NOMO-1 (cell line): ENCODE measurements around the gene LSM14B.

Source experiments
- DNase-seq, 2 experiments: peaks; one replicate each; lab custom pipeline; 2025; ENCODE audit not compliant: unreplicated experiment in 2 of 2; lab: John Stamatoyannopoulos, UW

LSM14B gene

GRCh38 chr20:62160876-62161275 is 38.6 kb downstream of the LSM14B start:
- DNase-seq, result no peak

DNA sequence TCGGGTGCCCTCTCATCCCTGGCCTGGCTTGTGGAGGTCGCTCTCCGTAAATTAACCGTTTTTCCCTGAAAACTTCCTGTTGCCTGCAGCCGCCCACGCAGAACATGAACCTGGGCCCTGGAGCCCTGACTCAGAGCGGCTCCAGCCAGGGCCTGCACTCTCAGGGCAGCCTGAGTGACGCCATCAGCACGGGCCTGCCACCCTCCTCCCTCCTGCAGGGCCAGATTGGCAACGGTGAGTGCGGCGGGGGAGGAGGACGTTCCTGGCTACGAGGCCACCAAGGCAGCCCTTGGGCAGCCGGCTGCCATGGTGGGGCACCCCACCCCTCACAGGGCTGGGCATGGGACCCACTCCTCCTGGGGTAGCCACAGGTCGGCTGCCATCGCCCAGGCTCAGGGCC is 39.1 kb downstream of the LSM14B start:
- no peak for DNase-seq

DNA sequence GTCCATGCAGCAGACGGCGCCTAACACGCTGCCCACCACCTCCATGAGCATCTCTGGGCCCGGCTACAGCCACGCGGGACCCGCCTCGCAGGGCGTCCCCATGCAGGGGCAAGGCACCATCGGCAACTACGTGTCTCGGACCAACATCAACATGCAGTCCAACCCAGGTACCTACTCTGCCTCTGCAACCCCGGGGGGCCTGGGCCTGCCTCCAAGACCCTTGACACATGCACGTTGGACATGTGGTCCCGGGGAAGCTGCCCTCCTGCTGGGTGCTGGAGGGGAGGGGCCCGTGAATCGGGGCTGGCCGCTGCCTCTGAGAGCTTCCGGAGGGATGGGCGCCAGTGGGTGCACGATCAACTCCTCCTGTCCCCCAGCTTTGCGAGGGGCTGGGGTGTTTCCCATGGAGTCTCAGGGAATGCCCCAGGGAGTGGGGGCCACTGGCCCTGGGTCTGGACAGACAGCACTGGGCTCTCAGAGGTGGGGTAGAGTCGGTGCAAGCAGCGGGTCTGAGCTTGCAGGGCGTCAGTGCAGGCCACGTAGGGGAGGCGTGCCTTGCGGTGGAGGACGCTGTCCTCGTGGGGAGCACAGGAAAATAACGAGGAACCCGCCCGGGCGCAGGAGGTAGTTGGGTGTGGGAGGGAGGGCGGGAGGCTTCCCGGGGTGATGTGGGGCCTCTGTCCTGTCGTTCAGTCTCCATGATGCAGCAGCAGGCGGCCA is 40.6 kb downstream of the LSM14B start:
- DNase-seq, result no peak

DNA sequence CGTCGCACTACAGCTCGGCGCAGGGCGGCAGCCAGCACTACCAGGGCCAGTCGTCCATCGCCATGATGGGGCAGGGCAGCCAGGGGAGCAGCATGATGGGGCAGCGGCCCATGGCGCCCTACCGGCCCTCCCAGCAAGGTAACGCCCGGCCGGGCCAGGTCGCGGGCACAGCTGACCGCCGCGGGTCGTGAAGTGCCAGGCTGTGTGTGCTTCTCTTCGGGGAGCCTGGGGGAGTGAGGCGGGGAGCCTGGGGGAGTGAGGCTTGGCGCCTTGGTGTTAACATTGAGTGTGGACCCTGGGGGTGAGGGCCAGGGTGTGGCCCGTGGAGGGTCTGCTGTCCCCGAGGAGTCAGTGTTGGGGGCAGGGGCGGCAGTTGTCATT is 41.2 kb downstream of the LSM14B start:
- DNase-seq, result no peak

DNA sequence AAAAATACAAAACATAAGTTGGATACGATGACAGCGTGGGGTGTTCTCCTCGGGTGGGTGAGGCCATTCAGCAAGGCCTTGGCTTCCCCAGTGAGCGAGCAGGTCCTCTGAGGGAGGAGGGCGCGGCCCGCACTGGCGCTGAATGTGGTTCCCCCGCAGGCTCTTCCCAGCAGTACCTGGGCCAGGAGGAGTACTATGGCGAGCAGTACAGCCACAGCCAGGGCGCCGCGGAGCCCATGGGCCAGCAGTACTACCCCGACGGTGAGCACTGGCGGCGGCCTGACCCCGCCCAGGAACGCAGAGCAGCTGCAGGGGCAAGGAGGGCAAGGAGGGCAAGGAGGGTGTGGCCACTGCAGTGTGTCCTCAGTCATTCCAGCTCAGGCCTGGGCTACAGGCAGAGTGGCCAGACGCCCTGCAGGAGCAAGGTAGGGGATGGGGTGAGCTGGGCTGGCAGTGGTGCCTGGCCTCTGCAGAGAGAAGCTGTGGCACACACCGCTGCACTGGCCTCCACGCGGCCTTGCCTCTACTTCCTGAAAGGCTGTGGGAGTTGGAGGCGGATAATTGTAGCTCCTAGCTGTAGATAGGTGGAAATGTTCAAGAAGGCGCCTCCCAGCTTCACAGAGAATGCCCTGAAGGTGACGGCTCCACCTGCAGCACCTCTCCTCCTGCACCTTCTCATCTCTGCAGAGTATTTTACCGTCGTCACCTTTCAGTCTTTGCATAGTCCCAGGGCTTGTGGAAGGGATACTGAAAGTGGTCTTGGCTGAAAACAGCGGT is 41.9 kb downstream of the LSM14B start:
- DNase-seq, result no peak

DNA sequence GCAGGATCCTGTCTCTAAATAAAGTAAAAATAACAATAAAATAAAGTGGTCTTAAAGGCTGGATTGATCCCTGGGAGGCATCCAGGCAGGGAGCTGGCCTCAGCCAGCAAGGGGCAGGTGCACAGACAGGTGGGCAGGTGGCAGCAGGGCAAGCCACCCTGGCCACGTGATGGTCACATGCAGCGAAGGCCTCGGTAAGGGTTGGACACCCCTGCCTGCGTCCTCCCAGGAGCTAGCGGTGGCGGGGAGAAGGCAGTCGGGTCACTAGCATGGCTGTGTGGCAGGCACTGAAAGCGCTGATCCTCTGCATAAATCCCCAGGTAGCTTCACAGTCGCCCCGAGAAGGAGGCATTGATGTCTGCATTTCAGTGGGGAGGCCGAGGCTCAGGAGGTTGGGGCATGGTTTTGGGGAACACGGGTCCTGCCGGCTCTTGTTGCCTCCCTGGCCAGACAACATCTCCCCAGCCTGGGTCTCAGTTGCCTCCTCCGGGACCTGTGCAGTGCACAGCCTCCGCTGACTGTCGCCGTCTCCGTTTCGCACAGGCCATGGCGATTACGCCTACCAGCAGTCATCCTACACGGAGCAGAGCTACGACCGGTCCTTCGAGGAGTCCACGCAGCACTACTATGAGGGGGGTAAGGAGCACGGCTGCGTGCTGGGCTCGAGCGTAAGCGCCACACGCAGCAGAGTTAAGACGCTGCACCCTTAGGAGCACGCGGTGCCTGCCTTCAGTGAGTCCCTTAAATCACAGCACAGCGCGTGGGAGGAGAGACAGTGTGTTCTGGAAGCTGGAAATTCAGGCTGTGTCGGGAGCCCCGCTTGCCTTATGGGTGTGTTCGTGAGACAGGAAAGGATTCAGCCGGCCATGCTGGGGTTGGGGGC is 42.8 kb downstream of the LSM14B start:
- no peak for DNase-seq

GRCh38 chr20:62165762-62166399 is 43.6 kb downstream of the LSM14B start:
- DNase-seq, result no peak

GRCh38 chr20:62167474-62167873 is 45.2 kb downstream of the LSM14B start:
- no peak for DNase-seq

- no peak for DNase-seq
These were observed 45.8 kb downstream of the LSM14B start for GRCh38 chr20:62168061-62168460.

GRCh38 chr20:62168890-62169435 is 46.7 kb downstream of the LSM14B start:
- DNase-seq, result no peak

GRCh38 chr20:62170536-62170935 is 48.3 kb downstream of the LSM14B start:
- DNase-seq, result no peak

DNA sequence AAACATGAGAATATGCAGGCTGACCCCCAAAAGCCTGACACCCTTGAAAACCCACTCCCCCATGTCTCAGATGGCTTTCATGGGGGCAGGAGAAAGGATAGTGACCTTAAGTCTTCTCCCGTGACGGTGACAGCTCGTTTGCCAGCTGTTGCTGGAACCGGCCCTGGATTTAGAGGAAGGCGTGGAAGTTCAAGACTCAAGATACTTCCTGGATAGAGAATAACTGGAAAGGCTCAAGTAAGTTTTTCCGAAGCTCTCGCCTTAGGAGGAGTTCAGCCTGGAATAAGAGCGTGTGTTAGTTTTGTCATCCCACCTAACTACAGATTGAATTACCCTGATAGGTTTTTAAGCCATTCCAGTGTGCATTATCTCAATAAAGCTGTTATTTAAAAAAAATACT is 49.0 kb downstream of the LSM14B start:
- DNase-seq, result no peak

DNA sequence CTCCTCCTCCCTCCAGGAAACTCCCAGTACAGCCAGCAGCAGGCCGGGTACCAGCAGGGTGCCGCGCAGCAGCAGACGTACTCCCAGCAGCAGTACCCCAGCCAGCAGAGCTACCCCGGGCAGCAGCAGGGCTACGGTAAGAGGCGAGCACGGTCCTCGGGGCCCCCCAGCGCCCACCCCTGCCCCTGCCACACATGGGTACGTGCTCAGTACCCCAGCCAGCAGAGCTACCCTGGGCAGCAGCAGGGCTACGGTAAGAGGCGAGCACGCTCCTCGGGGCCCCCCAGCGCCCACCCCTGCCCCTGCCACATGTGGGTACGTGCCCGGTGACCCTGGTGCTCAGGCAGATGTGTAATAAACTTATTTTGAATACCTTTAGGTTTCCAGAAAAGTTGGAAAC is 50.4 kb downstream of the LSM14B start:
- no peak for DNase-seq

DNA sequence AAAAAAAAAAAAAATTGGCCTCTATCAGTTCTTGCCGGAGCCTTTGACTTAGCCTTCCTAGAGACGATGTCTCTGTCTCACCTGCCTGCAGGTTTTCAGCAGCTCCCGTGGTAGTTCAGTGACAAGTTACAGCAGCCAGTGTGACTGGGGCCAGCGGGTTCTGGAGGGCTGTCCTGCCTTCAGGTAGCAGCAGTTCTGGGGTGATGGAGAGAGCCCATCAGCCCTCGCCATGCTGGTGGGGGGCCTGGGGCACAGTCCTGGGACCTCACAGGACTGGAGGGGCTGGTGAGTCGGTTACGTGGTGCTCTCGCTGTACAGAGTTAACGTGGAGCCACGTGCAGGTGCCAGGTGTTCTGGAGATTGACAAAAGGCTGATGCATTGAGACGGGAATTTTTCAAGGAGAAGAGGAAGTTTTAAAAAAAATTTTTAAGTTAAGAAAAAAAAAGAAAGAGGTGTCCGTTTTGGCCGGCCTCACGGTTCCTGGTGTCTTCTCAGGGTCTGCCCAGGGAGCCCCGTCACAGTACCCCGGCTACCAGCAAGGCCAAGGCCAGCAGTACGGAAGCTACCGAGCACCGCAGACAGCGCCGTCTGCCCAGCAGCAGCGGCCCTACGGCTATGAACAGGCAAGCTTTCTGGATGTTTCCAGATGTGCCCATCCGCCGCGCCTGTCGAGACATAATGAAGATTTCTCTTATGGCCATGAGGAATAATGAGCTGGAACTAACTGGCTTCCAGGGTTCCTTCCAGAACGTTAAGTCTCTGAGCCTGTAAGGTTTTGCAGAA is 51.9 kb downstream of the LSM14B start:
- no peak for DNase-seq

- DNase-seq, result no peak
These were observed 52.8 kb downstream of the LSM14B start for GRCh38 chr20:62174870-62175624.

- no peak for DNase-seq
These were observed 53.4 kb downstream of the LSM14B start for GRCh38 chr20:62175711-62176110.

GRCh38 chr20:62176866-62177265 is 54.6 kb downstream of the LSM14B start:
- DNase-seq, result no peak

DNA sequence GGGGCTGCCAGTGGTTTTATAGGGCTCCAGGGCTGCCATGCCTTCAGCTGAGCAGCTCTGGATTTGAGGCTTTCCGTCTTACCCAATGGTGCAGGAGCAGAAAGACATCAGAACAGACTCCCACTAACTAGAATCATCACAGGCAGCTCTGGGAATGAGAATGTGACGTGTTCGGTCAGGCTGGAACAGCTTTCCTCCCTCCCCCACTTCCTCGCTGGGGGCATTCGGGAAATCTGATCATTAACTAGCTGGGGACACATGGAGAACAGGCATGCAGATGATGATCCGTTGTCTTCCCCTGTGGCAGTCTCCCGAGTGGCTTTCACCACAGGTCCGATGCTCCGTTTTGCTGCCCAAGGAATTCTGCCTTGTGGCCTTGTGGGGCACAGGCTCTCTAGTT is 55.0 kb downstream of the LSM14B start:
- DNase-seq, result no peak
